Measurements from ENCODE around the gene C12orf50. TPM values are rescaled to one million over a fixed set of nuclear protein-coding genes. Genes with fewer than 3 reads are reported as not detected.
A peak's percentile ranks its signal among the peaks of the same experiment; 100 is the strongest.

C12orf50 gene
- total and polyA plus RNA-seq, 10 of the 15 experiments (the other 5 are each of a cell fraction or from before 2014, with no cell fraction given): 0.03 to 0.06 TPM; not detected in 8

DNA sequence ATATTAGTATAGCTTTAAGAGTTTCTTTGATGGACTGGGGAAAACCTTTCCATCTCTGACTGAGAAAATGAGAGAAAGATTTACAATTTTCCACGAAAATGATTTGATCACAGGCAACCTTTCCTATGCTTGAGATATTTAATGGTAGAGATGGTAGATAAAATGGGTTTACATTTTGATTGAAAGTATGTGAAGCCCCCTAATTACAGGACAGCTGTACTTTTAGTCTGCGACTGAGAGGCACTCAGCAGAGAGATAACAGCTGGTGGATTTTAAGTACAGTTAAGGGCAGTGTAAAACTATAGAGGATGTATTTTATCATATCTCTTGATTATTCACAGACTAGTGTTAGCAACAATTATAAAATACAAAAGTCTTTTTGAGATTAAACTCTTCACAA lies 40.7 kb downstream of the C12orf50 start:
- CTCF ChIA-PET: interaction anchor here (1.0 kb wide), 1 partner anchor 8 kb away, joined by 4 read pairs; no protein-coding TSS in a partner anchor
- WGBS (ENCODE audit: insufficient coverage, insufficient replicate concordance, low lambda C conversion rate, missing lambda C conversion rate): 45% methylated on average over 2 of the region's 2 CpGs
- FAIRE-seq: no peak
- Histone ChIP-seq H3K4me1 (ENCODE audit: control insufficient read depth, insufficient read depth, low read length) (no peaks in the 10 kb centered on the region), H3K79me2 (ENCODE audit: control insufficient read depth, insufficient read depth, low read length) (no peaks in the 10 kb centered on the region), H3K36me3 (ENCODE audit: control insufficient read depth in 2 of 2, insufficient read depth in 2 of 2, low read length in 1 of 2) (no peaks in the 10 kb centered on the region), H3K9me3 (replicated peaks; ENCODE audit: control insufficient read depth, insufficient read depth, low read length) (no peaks in the 10 kb centered on the region), H2AFZ (ENCODE audit: control insufficient read depth, low read depth, low read length) (no peak overlapping the region), H3K27ac (ENCODE audit: control insufficient read depth, insufficient read depth) (no peak overlapping the region), H3K27me3 (replicated peaks in 1 of 2; ENCODE audit: control insufficient read depth in 2 of 2, insufficient read depth in 2 of 2, low read length in 1 of 2) (no peaks in the 10 kb centered on the region), H3K9ac (ENCODE audit: control insufficient read depth, insufficient read depth, low read length) (no peak overlapping the region), H4K20me1 (ENCODE audit: control insufficient read depth, insufficient read depth) (no peaks in the 10 kb centered on the region), H3K4me2 (ENCODE audit: control insufficient read depth, insufficient read depth) (no peak overlapping the region), H3K4me3 (no peak overlapping the region)
- no peak for TF ChIP-seq ZNF384 (IDR thresholded peaks at IDR 0.05; ENCODE audit: borderline replicate concordance, low read depth, low read length)
- TF ChIP-seq SMARCA5 (IDR thresholded peaks at IDR 0.05): no peak
- no peak for TF ChIP-seq GABPA (IDR thresholded peaks at IDR 0.05; ENCODE audit: low read depth)
- SMC1A ChIA-PET (ENCODE audit: uncharacterized antibody, unreplicated experiment): no interaction called here
- in situ Hi-C loops (cut with MboI) (no loop called here), intact Hi-C loops (cut with micrococcal nuclease; ENCODE audit: unreplicated experiment) (no loop called here)
- POLR2A ChIA-PET: no interaction called here
- RAD21 ChIA-PET (ENCODE audit: unreplicated experiment): no interaction called here
- BruUV-seq (replicated peaks): no TSS peak
- ATAC-seq: no peak
- DNase-seq (ENCODE audit: low read depth, low spot score): no peak

DNA sequence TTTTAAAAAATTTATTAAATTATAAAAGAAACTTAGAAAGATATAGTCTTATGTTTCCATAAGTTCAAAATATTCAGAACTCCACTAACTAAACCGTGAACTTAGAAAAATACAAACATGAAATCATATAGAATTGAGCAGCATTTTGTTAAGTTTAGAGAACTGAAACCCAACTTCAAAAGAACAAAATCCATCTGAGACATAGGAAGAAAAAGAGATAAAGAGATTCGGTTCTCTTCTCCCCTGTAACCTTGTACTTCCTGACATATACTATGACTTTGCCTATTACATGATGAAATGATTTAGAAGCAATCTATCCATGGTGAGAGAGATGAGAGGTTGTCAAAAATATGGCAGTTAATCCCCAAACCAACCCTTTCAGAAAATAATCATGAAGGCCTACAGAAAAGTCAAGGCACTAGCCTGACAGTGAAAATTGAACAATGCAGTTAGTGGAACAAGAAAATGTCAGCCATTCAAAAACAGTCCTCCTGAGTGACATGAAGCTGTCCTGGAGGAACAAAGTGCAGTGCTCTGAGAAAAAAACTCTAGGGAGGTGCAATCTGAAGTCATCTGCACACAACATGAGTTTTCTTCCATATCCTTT lies 44.0 kb downstream of the C12orf50 start:
- BruUV-seq (replicated peaks): no TSS peak
- WGBS (ENCODE audit: insufficient coverage, insufficient replicate concordance, low lambda C conversion rate, missing lambda C conversion rate): 13% methylated on average over 2 of the region's 2 CpGs
- intact Hi-C loops (cut with micrococcal nuclease; ENCODE audit: unreplicated experiment): no loop called here

More for the DNA sequence above, 44.0 kb downstream of the C12orf50 start:
- CTCF ChIA-PET: no interaction called here
- FAIRE-seq (no peak), DNase-seq (ENCODE audit: low read depth, low spot score) (no peak), ATAC-seq (no peak; the same call in 2 of the 3 replicates)
- Histone ChIP-seq H3K9me3 (replicated peaks; ENCODE audit: control insufficient read depth, insufficient read depth, low read length) (no peaks in the 10 kb centered on the region), H4K20me1 (ENCODE audit: control insufficient read depth, insufficient read depth) (no peaks in the 10 kb centered on the region), H3K9ac (ENCODE audit: control insufficient read depth, insufficient read depth, low read length) (no peak overlapping the region), H3K79me2 (ENCODE audit: control insufficient read depth, insufficient read depth, low read length) (no peaks in the 10 kb centered on the region), H3K4me2 (ENCODE audit: control insufficient read depth, insufficient read depth) (no peak overlapping the region), H3K4me3 (no peak overlapping the region), H3K27ac (ENCODE audit: control insufficient read depth, insufficient read depth) (no peak overlapping the region), H3K36me3 (ENCODE audit: control insufficient read depth in 2 of 2, insufficient read depth in 2 of 2, low read length in 1 of 2) (no peaks in the 10 kb centered on the region), H3K4me1 (ENCODE audit: control insufficient read depth, insufficient read depth, low read length) (no peaks in the 10 kb centered on the region), H3K27me3 (replicated peaks in 1 of 2; ENCODE audit: control insufficient read depth in 2 of 2, insufficient read depth in 2 of 2, low read length in 1 of 2) (no peaks in the 10 kb centered on the region), H2AFZ (ENCODE audit: control insufficient read depth, low read depth, low read length) (no peak overlapping the region)
- RAD21 ChIA-PET (ENCODE audit: unreplicated experiment): interaction anchor here (1.8 kb wide), 1 partner anchor 9 kb away, joined by 3 read pairs; no protein-coding TSS in a partner anchor
- SMC1A ChIA-PET (ENCODE audit: uncharacterized antibody, unreplicated experiment): no interaction called here
- TF ChIP-seq TCF7 (IDR thresholded peaks at IDR 0.05; ENCODE audit: borderline replicate concordance): peak; percentile 28; the same call in 1 of the 2 replicates
- no peak for TF ChIP-seq TARDBP (IDR thresholded peaks at IDR 0.05; ENCODE audit: borderline replicate concordance)
- peak; percentile 35; the same call in 1 of the 2 replicates for TF ChIP-seq SPI1 (IDR thresholded peaks at IDR 0.05; ENCODE audit: borderline replicate concordance, insufficient read depth, low read depth, low read length)
- no peak for TF ChIP-seq STAT3 (IDR thresholded peaks at IDR 0.05; ENCODE audit: low read depth, low read length)
- in situ Hi-C loops (cut with MboI): no loop called here
- POLR2A ChIA-PET: no interaction called here
